NCI-H1436 (cell line): Measurements from ENCODE around the gene ZC2HC1C.

ENCODE experiments used
- DNase-seq: peaks from one replicate; lab custom pipeline; 2025; lab: John Stamatoyannopoulos, UW

ZC2HC1C gene, protein sequence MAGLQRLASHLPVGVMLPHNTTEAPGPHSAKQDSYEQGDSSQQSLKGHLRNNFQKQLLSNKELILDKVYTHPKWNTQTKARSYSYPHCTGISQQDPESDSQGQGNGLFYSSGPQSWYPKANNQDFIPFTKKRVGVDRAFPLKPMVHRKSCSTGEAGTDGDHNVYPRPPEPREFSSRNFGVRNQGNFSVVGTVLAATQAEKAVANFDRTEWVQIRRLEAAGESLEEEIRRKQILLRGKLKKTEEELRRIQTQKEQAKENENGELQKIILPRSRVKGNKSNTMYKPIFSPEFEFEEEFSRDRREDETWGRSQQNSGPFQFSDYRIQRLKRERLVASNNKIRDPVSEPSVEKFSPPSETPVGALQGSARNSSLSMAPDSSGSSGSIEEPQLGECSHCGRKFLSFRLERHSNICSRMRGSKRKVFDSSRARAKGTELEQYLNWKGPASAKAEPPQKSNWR

DNA sequence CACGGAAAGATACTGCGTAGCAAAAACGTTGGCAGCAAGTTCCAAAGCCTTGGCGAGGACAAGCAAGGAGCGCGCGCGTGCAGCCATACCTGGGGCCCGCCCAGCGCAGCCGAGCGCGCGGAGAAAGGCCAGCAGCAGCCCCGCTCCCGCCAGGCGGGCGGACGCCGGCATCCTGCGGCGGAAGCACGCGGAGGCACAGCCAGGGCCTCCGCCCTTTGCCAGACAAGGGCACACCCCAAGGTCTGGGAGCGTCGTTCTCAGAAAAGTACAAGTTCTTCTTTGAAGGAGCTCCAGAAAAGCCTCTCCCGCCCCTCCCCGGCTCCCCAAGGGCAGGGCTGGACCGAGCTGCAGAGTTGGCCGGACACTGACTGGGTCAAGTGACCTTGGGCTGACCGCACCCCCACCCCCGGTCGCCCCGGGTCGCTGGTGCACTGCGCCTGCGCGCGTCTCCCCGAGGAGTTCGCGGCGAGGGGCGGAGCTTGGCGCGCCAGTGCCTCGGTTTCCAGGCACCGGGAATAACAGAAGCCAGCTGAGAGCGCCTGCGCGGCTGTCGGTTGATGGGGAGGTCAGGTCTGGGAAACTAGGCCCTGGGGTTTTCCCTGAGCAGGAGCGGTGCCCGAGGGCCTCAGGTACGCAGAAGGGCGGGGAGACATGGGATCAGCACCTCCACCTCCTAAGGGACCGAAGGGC is at the start of gene ZC2HC1C:
Gene ZC2HC1C (plus strand): TSS at position 521 of the 690 bp plus-strand sequence. CDS start 933 bp downstream, outside the sequence.
- peak; percentile 83 for DNase-seq

DNA sequence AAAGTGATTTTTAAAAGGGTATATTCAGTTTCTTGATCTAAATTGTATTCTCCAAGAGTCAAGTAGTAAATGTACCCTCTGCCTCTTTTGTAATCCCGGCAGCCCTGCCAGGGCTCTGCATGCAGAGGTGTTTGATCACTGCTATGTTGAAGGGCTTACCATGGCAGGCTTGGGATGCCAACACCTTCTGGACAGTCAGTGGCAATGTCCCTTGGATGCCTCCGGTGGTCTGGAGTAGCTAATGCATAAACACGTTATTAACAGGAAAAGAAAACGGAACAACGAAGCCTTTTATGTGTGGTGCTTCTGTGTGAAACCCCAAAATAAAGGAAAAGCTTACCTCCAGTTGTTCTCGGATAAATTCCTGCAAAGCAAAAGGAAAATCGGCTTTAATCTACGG is 46.8 kb upstream of the ZC2HC1C start:
- DNase-seq: no peak

DNA sequence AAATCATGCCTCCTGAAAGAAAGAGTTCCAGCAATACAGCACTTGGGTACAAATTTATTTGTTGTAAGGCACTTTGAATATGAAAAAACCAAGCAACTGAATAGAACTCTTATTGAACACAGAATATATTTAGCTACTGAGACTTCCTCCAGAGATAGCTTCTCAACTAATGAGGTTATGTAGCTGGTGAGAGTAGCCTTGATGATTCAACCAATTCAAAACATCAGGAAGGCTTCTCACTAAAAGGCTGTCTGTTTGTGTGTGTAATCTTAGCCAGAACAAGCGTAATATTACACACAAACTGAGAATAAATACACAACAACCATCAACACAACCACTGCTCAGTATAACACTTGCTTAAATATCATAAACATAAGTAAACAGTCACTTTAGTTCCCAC is 46.3 kb upstream of the ZC2HC1C start:
- DNase-seq: no peak

DNA sequence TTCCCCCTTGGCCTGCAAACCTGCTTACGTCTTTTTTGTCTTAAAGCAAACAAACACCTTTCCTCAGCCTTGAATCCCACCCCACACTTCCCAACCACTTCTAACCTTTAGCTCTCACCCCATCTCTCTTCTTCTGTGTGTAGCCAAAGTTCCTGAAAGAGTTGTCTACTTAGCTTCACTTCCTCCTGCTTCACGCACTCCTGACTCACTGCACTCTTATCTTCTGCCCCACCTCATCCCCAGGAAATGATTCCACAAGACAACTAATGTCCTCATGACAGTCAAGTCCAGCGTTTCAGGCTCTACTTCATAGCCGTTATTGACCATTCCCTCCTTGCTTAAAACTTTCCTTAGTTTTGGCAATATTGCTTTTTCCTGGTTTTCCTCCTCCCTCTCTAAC is 44.4 kb upstream of the ZC2HC1C start:
- DNase-seq: no peak

DNA sequence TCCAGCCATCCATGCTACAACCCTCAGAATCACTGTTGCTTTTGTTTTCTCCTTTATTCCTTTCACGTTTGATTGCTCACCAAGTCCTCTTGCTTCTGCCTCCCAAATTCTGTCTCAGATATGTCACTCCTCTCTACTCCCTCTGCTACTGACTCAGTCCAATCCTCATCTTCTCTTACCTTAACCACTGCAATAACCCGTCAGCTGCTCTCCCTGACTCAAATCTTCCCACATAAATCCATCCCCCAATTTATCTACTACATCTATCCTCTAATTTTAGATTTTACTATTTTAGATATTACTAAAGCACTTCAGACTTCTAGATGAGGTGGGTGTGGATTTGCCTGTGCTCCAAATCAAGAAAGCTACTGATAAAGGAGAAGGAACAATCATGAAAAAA is 43.6 kb upstream of the ZC2HC1C start:
- no peak for DNase-seq

DNA sequence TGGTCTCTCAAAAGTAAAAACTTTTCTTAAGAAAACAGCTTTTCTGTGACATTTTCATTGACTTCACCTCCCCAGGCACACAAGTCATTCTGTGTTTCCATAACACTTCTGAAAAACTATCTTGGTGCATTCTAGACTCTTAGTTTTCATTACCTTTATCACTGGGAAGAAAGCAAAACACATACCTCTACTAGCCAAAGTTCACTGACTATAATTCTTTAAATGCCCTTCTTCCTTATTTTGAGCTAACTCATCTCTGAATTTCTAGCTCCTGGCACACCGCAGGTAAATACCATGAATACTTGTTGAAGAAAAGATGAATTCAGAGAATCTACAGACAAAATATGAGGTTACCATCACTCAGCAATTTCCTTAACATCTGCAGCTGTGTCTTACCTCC is 39.3 kb upstream of the ZC2HC1C start:
- DNase-seq: no peak

DNA sequence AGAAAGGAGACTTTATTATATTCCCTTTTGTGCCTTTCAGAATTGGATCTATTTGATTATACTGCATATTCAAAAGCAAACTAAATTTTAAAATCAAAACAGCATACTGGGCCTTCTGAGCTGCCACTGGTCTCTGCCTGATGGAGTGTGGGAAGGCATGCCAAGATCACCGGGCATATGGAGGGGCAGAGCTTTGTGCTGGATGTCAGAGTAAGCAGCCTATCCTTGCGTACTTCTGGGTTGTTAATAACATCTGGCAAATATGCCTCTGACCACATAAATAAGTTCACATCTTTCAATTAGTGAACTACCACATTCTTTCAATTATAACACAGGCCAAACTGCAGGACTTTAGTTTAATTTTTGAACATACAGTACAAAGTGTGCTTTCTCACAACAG is 36.5 kb upstream of the ZC2HC1C start:
- no peak for DNase-seq

DNA sequence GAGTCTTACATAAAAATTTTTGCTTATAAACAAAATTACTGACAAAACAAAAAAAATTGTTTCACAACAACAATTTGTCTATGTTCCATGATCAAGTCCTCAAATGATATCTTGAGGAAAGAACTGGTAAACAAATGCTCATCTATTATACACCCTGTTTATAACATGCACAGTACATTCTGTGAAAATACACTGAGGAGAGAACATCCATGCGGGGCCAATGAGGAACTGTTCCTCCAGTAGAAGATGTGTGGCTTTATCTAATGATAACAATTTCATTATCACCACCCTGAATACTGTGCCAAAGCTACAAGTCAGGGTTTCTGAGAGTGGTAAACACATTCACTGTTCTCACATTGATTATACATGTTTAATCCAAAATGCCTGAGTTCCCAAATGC is 28.9 kb upstream of the ZC2HC1C start:
- no peak for DNase-seq

DNA sequence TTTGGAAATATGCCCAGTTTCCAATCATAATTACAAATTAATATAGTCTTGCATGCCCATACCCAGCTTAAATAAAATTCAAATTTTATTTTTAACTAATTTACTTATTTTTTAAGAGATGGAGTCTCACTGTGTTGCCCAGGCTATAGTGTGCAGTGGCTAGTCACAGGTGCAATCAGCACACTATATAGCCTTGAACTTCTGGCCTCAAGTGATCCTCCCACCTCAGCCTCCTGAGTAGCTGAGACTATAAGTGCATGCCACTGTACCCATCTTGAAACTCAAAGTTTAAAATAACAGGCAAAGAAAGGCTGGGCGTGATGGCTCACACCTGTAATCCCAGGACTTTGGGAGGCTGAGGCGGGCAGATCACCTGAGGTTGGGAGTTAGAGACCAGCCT is 28.5 kb upstream of the ZC2HC1C start:
- no peak for DNase-seq

DNA sequence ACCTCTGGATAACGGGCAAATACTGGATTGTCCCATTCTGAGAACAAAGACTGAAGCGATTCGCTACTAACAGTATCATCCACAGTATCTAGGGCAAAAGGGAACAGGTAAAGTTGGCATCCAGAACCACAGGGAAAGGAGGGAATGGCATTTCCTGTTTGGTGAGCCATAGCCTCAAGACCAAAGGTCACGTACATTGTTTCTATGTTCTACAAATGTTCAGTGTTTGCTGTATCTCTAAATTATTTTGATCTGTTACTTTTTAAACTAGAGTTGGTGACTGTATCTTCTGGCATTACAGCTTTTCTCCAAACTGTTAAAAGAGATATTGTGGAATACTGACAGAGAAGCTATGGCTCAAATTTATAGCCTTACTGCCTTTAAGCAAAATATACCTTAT is 27.8 kb upstream of the ZC2HC1C start:
- DNase-seq: no peak

DNA sequence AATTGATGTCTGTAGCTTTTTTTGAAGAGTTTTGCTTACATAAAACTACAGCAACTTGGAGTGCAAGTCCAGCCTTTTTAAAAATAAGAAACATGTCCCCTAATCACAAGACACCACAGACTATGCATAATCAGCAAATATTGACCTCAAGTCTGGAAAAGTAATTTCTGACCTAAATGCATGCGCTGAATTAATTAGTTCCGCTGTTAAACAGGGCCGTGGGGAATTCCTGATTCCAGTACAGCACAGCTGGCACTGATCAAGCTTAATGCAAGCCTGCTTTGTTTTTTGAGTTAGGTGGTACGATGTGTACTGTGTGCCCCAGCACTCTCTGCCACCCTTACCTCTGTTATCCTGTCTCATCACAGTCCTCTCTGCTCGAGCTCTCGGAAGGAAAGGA is 27.4 kb upstream of the ZC2HC1C start:
- no peak for DNase-seq

DNA sequence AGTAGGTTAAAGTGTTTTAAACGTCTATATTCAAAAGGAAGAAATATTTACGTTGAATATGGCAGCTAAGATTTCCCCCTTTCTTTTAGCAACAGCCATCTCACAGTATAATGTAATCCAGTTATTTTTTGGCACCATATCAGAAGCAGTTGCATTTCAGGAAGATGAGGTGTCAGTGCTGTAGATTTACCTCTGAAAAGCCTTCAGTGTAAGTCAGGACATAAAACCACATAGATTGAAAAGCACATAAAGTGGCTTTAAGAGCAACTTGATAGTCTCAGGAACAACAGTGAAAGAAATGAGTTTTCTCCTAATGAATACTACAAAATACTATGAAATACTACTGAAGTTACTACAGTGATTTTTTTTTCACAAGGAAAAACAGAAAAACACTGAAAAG is 25.1 kb upstream of the ZC2HC1C start:
- DNase-seq: no peak

DNA sequence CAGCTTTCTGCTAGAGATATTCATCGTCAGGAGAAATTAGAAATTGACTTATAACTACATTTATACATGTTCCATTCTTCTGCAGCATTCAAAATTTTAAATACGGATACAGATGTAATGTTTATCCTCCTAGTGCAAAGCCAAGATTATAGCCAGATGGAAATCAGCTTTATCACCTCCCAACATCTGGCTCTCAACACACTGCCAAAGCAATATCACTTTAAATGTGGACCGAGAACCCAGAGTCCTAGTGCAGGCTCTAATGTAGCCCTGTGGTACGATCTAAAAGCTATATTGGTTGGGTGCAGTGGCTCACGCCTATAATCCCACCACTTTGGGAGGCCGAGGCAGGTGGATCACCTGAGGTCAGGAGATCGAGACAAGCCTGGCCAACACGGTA is 24.7 kb upstream of the ZC2HC1C start:
- no peak for DNase-seq

DNA sequence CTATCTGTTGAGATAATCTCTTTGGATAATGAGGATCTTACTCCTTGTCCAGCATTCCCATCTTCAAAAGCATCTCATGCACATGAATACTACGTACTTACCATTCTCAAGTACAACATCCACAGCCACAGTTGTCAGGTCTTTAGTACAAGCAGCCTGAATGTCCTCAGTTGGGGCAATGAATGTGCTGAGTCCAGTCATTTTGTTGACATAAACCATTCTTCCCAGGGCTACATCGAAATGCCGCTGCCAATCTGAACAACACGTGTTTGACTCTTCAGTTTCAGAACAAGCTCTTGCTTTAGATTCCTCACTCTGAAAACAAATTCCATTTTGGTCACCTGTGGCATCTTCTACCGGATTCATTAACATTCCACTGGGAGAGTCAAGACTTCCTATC is 23.2 kb upstream of the ZC2HC1C start:
- DNase-seq: no peak

DNA sequence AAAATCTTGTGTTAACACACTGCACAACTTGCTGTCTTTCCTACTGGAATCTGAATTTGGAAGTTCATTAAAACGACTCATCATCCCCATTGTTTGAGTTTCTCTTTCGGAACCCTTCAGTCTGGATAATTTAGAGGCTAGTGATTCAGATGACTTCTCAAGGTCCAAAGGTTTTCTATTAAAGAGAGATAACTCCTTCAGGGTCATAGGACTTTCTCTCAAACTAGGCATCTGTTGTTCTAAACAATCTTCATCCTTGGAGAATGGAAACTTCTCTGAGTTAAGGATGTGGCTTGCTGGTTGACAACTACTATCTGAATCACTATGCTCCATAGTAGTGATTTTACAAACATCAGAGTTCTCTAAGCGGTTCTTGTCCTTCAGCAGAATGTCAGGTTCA is 22.5 kb upstream of the ZC2HC1C start:
- no peak for DNase-seq

DNA sequence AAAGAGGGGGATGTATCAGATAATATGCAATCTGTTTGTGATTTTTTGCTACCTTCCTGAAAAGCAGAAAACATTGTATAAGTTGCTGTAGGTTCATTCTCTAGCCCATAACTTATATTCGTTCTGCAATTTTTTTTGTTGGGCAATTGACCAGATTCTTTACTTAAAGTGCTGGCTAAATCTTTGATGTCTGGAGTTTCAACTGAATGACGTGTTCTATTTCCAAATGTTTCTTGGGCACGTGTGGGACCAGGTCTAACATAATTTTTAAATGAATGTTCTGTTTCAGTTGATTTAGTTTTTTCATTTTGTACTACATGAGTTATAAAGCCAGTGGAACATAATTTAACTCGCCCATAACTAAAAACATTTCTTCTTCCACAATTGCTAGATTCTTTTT is 21.9 kb upstream of the ZC2HC1C start:
- no peak for DNase-seq

DNA sequence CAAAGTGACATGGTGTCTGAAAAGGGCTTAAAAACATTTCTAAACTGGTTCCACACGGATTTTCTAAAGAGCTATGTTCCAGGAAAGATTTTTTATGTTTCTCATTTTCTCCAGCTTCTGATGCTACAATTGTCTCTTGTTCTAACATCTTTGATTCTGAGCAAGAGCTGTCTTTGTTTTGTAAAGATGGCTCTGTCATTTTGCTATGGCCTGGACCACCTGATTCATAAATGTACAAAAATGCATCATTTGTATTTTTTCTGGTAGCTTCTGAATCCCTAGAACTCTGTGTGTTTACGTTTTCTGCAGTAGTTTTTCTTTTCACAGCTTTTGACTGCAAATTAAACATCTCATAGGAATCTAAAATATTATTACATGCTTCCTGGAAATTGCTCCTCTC is 21.3 kb upstream of the ZC2HC1C start:
- DNase-seq: no peak

DNA sequence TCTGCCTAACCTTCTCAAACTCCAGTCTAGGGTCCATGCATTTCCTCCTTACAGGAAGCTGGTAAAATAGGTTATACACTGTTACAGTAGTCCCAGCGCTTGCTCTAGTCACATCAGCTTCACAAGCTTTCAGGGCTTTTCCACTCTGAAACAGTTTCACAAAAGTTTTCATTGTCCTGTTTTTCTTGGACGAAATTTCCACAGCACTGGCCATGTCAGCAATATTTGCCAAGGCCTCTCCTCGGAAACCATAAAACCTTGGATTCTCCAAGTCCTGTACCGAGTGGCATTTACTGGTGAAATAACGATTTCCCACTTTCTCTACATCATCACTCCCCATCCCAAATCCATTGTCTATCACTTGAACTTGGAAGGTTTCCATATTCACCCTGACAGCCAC is 20.3 kb upstream of the ZC2HC1C start:
- DNase-seq: no peak

DNA sequence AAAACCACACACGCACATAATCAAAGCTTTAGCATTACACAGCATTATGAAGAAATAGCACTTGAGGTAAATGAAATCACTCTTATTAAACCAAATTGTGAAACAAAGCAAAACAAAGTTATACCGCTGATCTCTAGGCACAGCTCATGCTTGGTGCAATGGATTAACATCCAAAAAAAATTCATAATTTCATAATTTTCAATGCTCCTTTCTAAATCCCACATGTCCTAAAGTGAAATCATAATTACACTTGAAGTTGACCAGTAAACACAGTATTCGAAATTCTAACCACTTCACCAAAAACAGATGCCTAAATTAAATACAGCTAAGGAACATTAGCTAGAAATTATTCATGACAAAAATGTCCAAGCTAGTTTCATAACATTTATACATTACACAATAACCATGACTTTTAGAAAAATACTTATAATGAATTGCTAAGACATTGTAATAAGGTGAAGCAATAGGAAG is 19.7 kb upstream of the ZC2HC1C start:
- no peak for DNase-seq

DNA sequence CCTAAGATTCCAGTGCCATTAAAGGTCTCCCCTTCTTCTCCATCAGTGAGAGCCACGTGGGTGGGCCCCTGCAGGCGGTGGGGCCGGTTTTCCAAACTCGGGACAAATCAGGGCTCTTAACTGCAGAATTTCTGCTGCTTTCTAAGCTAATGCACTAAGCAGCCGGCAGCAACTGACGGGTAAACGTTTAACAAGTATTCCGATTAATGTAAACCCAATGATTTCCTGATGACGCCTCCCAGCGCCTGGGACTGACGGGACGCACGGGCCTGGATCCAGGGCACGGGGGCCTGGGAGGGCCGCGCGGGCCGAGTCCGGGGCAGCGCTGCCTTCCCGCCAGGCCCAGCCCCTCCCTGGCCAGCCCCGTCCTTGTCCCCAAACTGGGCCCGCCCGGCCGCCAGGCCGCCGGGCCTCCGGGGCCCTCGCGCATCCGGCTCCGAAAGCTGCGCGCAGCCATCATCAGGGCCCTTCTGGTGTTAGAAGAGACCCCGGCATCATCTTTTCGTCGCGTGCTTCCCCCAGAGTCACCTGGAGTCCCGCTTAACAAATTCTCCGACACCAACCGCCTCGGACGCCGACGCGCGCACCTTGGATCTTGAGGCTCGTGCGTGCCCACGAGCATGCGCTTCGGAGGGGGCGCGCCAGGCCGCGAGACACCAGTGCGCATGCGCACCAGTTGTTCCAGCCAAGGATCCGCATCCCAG is 18.4 kb upstream of the ZC2HC1C start, which contains the start of gene MLH3:
Gene MLH3 (minus strand): TSS at position 616 of the 704 bp plus-strand sequence. CDS start 1,812 bp downstream, outside the sequence.
- DNase-seq: peak; percentile 81

DNA sequence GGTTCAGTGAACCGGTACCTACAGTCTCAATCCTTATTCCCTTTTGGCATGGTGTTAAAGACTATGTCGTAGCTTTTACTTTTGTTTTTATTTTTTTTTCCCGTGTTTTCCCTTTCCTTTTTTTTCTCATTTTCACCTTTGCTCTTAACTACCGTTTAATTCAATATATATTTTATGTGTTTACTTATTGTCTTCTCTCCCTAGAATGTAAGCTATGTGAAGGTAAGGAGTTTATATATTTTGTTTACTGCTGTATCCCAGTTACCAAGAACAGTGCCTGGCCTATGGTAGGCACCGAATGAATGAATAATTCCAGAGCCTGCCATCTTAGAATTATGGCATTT is 17.9 kb upstream of the ZC2HC1C start:
- DNase-seq: no peak

DNA sequence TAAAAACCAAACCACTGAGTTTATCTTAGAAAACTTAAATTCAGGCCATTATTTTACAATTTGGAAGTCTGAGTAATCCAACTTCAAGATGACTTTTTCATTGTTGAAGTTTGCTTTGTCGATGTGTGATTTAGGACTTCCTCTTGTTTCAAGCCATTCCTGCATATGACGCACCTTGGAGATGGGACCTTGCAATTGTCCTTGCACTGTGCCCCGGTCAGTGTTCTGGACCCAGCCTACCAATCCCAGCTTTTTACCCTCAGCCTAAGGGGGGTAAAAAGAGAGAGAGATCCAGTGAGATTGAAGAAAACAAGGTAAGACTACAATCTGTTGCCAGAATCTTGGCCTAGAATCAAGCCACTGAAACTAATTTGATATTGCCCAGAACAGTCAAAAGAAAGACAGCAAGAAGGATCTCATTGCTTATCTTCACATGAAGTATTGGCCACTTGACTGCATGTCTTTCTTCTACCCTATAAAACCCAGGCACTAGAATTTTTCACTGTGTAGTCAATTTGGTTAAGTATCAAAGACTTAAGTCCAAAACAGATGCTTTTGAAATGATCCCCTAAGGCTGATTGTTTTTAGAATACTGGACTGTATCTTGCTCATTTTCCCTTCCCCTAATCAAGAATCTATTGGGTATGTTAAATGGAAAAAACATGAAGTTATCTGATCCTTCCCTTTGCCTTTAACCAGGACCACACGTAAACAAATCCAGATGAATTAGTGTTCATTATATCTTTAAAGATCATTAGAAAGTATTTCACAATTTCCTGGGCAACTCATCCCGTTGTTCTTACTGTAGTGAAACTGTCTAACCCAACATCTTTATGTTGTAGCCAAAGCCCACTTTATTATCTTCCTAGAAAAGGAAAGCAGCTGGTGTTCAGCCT is 15.8 kb upstream of the ZC2HC1C start:
- DNase-seq: no peak
